Measurements from ENCODE around the gene NDRG4.

Gene NDRG4

GRCh38 chr16:58497468-58497867 is 2.5 kb upstream of the NDRG4 start:
- no peak for DNase-seq

GRCh38 chr16:58497935-58498334 is 2.0 kb upstream of the NDRG4 start:
- DNase-seq = no peak

DNA sequence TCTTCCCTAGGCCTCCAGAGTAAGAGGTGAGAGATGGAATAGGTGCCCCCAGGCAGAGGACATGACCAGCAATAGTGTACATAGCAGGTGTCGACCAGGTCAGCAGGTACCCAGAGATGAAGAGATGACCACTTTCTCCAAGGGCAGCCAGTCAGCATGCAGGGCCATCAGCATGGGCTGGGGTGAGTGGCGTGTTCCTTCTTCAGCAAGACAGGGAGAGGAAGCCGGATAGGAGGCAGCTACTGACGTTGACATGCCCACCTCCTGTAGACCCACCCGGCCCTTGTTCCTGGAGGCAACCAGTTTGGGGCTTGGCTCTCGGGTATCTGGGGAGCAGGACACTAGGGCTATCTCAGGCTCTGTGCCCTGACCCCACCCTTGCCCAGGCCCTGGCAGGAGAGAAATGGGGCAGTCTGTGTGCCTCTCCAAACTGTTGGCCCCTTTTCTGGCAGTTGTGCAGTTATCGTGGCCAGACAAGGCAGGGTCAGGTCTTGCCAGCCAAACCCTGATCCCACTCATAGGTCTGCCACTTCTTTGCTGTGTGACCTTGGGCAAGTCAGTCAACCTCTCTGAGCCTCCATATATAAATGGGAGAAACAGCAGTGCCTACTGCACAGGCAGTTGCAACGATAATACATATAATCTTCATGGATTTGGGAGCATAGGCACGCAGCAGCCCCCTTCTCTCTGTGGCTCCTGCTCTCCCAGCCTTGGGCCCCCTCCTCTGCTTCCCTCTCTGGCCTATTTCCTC is 1.4 kb upstream of the NDRG4 start:
- no peak for DNase-seq

- DNase-seq = no peak
These were observed 841 bp upstream of the NDRG4 start for GRCh38 chr16:58499092-58499511.

DNA sequence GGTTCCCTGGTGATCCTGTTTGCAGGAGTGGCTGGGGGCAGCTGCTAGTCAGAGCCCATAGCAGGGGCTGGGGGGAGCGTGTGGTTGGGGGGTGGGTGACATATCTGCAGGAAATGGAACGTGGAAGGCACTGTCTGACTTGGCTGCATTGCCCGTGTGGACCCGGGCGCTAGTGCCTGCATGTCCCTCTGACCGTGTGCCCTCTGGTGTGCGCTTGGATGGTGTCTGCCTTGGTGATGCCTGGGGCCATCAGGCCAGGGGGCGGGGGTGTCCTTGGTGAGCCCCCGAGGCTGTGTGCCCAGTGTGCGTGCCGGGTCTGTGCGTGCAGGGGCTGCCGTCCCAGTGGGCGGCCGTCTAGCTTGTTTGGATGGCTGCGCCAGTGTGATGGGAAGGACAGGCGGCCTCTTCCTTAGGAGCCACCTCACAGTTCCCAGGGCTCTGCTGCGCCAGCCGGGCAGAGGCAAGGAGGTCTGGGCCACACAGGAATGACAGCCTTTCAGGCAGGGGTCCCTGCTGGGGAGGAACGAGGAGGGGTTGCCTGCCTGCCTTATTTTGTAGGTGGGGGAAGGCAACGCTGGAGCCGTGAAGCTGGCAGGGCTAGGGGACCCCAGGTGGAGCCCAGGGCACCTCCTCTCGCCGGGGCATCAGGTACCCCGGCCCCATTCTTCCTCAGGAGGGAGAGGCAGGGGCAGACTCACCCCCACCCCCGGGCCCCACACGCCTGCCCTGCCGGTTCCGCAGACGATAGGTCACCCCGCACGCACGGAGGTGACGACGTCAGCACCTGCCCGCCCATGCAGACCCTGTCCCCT is 693 bp downstream of the NDRG4 start:
- DNase-seq = no peak

DNA sequence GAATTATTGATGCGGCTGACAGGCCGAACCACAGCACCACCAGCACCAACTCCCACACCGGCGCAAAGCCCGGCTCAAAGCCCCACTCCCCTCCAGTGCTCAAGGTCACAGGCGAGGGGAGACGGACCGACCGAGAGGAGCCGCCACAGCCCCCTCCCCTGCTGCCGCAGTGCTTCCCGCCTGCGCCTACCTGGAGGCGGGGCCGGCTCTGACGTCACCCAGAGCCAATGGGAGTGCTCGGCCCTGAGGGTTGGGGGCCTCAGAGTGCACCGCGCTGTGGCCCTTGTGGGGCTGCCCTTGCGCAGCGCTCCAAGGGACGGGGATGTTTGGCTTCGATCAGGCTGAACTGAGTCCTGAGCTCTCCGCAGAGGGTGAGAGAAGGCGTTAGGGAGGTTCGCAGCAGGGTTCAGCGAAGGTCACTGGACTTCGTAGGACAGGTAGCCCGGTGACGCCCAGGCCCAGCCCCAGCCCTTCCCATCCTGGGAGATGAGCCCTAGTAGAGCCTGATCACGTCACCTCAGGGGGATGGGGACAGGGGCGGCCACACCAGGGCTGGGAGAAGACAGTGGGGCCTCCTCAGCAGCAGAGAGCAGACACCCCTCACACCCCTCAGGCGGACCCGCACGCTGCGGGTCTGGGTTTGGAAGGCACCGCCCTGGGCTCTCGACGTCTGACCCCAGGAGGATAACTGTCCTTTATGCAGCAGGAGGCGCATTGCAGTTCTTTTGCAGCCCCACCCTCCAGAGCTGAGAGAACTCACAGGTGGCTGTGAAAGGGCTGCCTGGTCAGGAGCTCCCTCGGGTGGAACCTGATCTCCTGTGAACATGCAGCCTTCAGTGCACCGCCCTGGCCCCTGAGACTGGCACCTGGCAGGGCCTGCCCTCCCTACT is 1.5 kb downstream of the NDRG4 start:
- DNase-seq = no peak

GRCh38 chr16:58502217-58502921 is 2.4 kb downstream of the NDRG4 start:
- no peak for DNase-seq

GRCh38 chr16:58503166-58503862 is 3.4 kb downstream of the NDRG4 start:
- DNase-seq = no peak

DNA sequence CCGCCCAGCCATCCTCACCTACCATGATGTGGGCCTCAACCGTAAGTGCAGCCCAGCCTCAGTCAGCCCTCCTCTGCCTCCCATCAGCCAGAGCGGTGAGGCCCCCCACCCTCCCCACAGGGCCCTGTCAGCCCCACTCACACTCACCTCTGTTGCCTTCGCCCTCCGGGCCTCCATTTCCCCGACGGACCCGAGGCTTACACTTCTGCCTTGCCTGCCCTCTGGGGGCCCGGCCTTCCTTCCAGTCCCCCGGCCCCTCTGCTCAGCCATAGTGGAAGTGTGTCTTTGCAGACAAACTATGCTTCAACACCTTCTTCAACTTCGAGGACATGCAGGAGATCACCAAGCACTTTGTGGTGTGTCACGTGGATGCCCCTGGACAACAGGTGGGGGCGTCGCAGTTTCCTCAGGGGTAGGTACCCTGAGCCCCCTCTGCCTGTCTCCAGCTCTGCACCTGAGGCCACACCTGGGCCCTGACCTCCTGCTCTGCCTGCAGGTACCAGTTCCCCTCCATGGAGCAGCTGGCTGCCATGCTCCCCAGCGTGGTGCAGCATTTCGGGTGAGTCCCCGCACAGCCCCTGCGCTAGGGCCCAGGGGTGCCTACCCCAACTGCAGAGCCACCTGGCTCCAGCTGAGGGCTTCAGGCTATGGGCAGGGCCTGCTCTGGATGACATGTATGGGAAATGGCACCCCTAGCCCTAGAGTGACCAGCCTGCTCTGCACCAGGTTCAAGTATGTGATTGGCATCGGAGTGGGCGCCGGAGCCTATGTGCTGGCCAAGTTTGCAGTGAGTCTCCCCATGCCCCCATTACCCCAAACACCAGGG is 4.1 kb downstream of the NDRG4 start:
- DNase-seq = no peak

DNA sequence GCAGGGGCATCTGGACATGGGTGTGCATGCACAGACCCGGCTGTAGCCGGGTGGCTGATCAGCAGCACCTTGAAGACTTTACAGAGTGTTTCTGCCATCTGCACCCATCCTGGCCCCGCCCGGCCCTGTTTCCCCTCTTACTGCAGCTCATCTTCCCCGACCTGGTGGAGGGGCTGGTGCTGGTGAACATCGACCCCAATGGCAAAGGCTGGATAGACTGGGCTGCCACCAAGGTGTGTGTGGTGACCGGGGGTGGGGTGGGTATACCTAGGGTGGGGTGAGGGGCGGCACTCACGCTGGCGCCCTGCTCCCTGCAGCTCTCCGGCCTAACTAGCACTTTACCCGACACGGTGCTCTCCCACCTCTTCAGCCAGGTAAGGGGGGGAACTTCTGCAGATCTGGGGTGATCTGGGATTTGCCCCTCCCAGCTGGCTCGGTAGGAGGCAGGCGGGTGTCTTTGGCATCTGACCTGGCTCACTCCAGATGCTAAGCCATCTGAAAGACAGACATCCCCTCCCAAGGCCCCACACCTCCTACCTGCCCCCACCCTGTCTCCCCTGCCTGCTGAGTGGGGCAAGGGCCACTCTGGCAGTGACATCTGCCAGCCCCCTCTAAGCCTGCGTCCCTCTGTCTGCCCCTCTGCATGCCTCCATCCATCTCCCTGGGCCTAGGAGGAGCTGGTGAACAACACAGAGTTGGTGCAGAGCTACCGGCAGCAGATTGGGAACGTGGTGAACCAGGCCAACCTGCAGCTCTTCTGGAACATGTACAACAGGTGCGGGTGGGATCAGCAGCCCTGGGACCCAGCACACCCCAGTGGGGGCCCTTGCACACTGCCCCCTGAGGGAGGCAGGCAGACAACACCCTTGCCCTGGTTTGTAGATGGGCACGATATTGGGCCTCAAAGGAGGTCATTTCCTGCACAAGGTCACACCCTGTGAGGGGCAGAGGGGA is 6.6 kb downstream of the NDRG4 start:
- DNase-seq = no peak

DNA sequence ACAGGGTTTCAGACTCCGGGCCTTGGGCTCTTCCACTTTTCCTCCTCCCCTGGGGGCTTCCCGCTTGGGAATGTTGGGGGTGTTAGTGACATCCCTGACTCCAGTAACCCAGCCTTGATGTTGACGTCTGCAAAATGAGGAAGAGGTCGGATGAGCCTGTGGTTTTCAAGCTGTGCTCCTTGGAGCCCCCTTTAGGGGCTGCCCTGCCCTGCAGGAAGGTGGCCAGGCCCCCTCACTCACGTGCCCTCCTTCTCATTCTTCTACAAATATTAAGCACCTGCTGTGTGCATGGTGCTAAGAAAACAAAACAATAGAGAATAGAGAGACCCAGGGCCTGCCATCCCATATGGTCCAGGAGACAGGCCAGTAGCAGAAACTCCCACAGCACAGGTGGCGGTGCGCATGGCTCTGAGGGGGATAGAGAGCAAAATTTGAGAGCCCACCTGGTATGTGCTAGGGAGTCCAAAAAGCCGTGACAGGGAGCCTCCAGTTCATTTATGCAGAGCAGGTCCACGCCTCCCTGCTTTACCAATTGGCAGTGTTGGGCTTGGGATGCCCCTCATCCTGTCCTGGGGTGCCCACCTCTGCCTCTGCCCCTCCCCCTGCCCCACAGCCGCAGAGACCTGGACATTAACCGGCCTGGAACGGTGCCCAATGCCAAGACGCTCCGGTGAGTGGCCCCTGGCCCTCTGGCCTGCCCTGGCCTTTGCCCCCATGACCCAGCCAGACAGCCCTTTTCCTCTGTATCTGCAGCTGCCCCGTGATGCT is 7.4 kb downstream of the NDRG4 start:
- no peak for DNase-seq

- DNase-seq = no peak
These were observed 8.2 kb downstream of the NDRG4 start for GRCh38 chr16:58507963-58508670.

- DNase-seq = no peak
These were observed 8.8 kb downstream of the NDRG4 start for GRCh38 chr16:58508671-58509251.

GRCh38 chr16:58509256-58510096 is 9.5 kb downstream of the NDRG4 start:
- no peak for DNase-seq

GRCh38 chr16:58510097-58510775 is 10.3 kb downstream of the NDRG4 start:
- no peak for DNase-seq
